ENCODE results near the gene CDCP1.

The CDCP1 gene

GRCh38 chr3:45065373-45065720 is 80.8 kb downstream of the CDCP1 start:
- H3K4me3 ChIP-seq (ENCODE audit: control insufficient read depth, low read depth, low read length): no peak overlapping the region
- DNase-seq (ENCODE audit: low read depth): no peak
- TF ChIP-seq CTCF (conservative IDR thresholded peaks at IDR 0.05; ENCODE audit: control insufficient read depth, insufficient read depth, low read depth, low read length): no peak

- H3K4me3 ChIP-seq (ENCODE audit: control insufficient read depth, low read depth, low read length): no peak overlapping the region
- peak; percentile 94 for DNase-seq (ENCODE audit: low read depth)
- no peak for TF ChIP-seq CTCF (conservative IDR thresholded peaks at IDR 0.05; ENCODE audit: control insufficient read depth, insufficient read depth, low read depth, low read length)
Measured at GRCh38 chr3:45064512-45065372, 81.4 kb downstream of the CDCP1 start.

GRCh38 chr3:45062697-45063070 is 83.5 kb downstream of the CDCP1 start:
- no peak overlapping the region for H3K4me3 ChIP-seq (ENCODE audit: control insufficient read depth, low read depth, low read length)
- TF ChIP-seq CTCF (conservative IDR thresholded peaks at IDR 0.05; ENCODE audit: control insufficient read depth, insufficient read depth, low read depth, low read length): no peak
- no peak for DNase-seq (ENCODE audit: low read depth)

GRCh38 chr3:45060165-45060892 is 85.8 kb downstream of the CDCP1 start:
- no peak overlapping the region for H3K4me3 ChIP-seq (ENCODE audit: control insufficient read depth, low read depth, low read length)
- TF ChIP-seq CTCF (conservative IDR thresholded peaks at IDR 0.05; ENCODE audit: control insufficient read depth, insufficient read depth, low read depth, low read length): no peak
- DNase-seq (ENCODE audit: low read depth): no peak

- TF ChIP-seq CTCF (conservative IDR thresholded peaks at IDR 0.05; ENCODE audit: control insufficient read depth, insufficient read depth, low read depth, low read length): no peak
- no peak overlapping the region for H3K4me3 ChIP-seq (ENCODE audit: control insufficient read depth, low read depth, low read length)
- no peak for DNase-seq (ENCODE audit: low read depth)
Measured at GRCh38 chr3:45059132-45059531, 87.0 kb downstream of the CDCP1 start.

GRCh38 chr3:45057557-45057956 is 88.6 kb downstream of the CDCP1 start:
- TF ChIP-seq CTCF (conservative IDR thresholded peaks at IDR 0.05; ENCODE audit: control insufficient read depth, insufficient read depth, low read depth, low read length): no peak
- DNase-seq (ENCODE audit: low read depth): no peak
- no peak overlapping the region for H3K4me3 ChIP-seq (ENCODE audit: control insufficient read depth, low read depth, low read length)
